K562 (cell line): ENCODE data around the gene DNAJC13. TPM values are rescaled to one million over a fixed set of nuclear protein-coding genes. Genes with fewer than 3 reads are reported as not detected.

ENCODE experiments used
- ATAC-seq: fragments of 200-7000 bp; cut with Tn5 transposase; 3 replicates; pipeline ENCODE4 v1.9.1; 2020; ENCODE audit warnings: moderate library complexity
- BruUV-seq: library from RNA; stranded (reverse); fragments of 400-500 nt; replicated peaks from 2 replicates; lab custom pipeline; 2021; lab: Mats Ljungman, UMichigan
- CTCF ChIA-PET: fragments of 300-600 bp; formaldehyde crosslinking; extraction: SDS; loops from one replicate; lab custom pipeline; 2021; ENCODE audit warnings: low intra/inter-chr PET ratio; lab: Yijun Ruan, JAX
- POLR2A ChIA-PET: fragments of 300-600, 350-650 bp; sonication (Branson Sonifier 250); formaldehyde crosslinking; extraction: SDS; loops from one replicate; lab custom pipeline; 2021; ENCODE audit warnings: antibody characterized with exemption, inconsistent platforms; lab: Yijun Ruan, JAX
- DNase-seq, 4 experiments: peaks; one replicate each; pipeline versions ENCODE4 v3.0.0 to v3.0.0-alpha.2; 2011 to 2018; ENCODE audit warnings: low spot score in 3 of 4, mixed read lengths in 3 of 4; ENCODE audit errors: extremely low read depth in 1 of 4
- FAIRE-seq: peaks from 2 replicates; lab custom pipeline; 2011; peaks lifted over from hg19 to GRCh38; lab: Jason Lieb, UNC
- H2AFZ ChIP-seq: 2 replicates; pipeline ENCODE4 v1.6.0; 2011; ENCODE audit warnings: low read depth, low read length, control low read depth, inconsistent platforms
- H3K27ac ChIP-seq: fragments of 200-600 bp; 3 replicates; pipeline ENCODE4 v1.8.0; 2011; ENCODE audit warnings: low read depth, mild to moderate bottlenecking, control low read depth, inconsistent platforms, low read length, moderate library complexity, mixed read lengths; ENCODE audit errors: extremely low read depth
- H3K27me3 ChIP-seq, 2 experiments: fragments of 300-600 bp in 1 of 2; 2 replicates in 1 of 2; 3 replicates in 1 of 2; pipeline versions ENCODE4 v1.6.0 to v1.8.0; 2011; ENCODE audit warnings: inconsistent platforms in 2 of 2, low read length in 2 of 2, mild to moderate bottlenecking in 1 of 2, mixed read lengths in 1 of 2, moderate library complexity in 1 of 2; ENCODE audit not compliant: control insufficient read depth in 2 of 2, insufficient read depth in 2 of 2
- H3K36me3 ChIP-seq: fragments of 300-600 bp; 3 replicates; pipeline ENCODE4 v1.8.0; 2011; ENCODE audit warnings: mild to moderate bottlenecking, low read length, inconsistent platforms; ENCODE audit not compliant: control insufficient read depth, insufficient read depth
- H3K4me1 ChIP-seq, 2 experiments: fragments of 200-600 bp in 1 of 2; replicated peaks in 1 of 2; 2 replicates in 1 of 2; 3 replicates in 1 of 2; pipeline versions ENCODE4 v1.5.1 to v1.8.0; 2011; ENCODE audit warnings: inconsistent platforms in 2 of 2, low read length in 2 of 2, mild to moderate bottlenecking in 1 of 2, mixed read lengths in 1 of 2, moderate library complexity in 1 of 2; ENCODE audit not compliant: control insufficient read depth in 2 of 2, insufficient read depth in 2 of 2
- H3K4me2 ChIP-seq: 2 replicates; pipeline ENCODE4 v1.6.1; 2011; ENCODE audit warnings: low read length, control low read depth, inconsistent platforms, mixed read lengths; ENCODE audit not compliant: insufficient read depth
- H3K4me3 ChIP-seq: fragments of 200-600 bp; sonication (generic), shearing (Covaris generic); 2 replicates; pipeline ENCODE4 v1.5.1; 2016; ENCODE audit warnings: control low read depth, inconsistent platforms
- H3K79me2 ChIP-seq: fragments of 200-600 bp; 3 replicates; pipeline ENCODE4 v1.8.0; 2011; ENCODE audit warnings: low read length, inconsistent platforms; ENCODE audit not compliant: control insufficient read depth, insufficient read depth
- H3K9ac ChIP-seq, 2 experiments: 2 replicates each; pipeline versions ENCODE4 v1.6.0 to v1.6.1; 2011; ENCODE audit warnings: low read depth in 2 of 2, low read length in 2 of 2, control low read depth in 1 of 2, inconsistent platforms in 1 of 2, mild to moderate bottlenecking in 1 of 2, mixed read lengths in 1 of 2; ENCODE audit not compliant: insufficient read depth in 1 of 2
- H3K9me1 ChIP-seq: one replicate; pipeline ENCODE4 v1.6.0; 2011; ENCODE audit warnings: inconsistent platforms, mild to moderate bottlenecking, low read length, moderate library complexity; ENCODE audit not compliant: control insufficient read depth, insufficient read depth
- H3K9me3 ChIP-seq: replicated peaks from 2 replicates; pipeline ENCODE4 v1.5.1; 2011; ENCODE audit warnings: low read depth, low read length, inconsistent platforms; ENCODE audit not compliant: control insufficient read depth, insufficient read depth
- H4K20me1 ChIP-seq: replicated peaks from 2 replicates; pipeline ENCODE4 v1.6.1; 2011; ENCODE audit warnings: low read length, inconsistent platforms, mixed read lengths; ENCODE audit not compliant: control insufficient read depth, insufficient read depth
- BMI1 ChIP-seq: fragments of 150-350 bp; IDR thresholded peaks from 2 replicates; pipeline ENCODE4 v1.6.1; 2014; ENCODE audit warnings: low read length
- CREBBP ChIP-seq: IDR thresholded peaks from one replicate; pipeline ENCODE4 v1.6.1; 2012; ENCODE audit warnings: low read depth, mild to moderate bottlenecking, control low read depth, inconsistent platforms, low read length
- DACH1 ChIP-seq: fragments of 450-650 bp; IDR thresholded peaks from 2 replicates; pipeline ENCODE4 v1.6.1; 2018; ENCODE audit not compliant: partially characterized antibody
- HMGN3 ChIP-seq: IDR thresholded peaks from 2 replicates; pipeline ENCODE4 v1.6.1; 2011; ENCODE audit warnings: borderline replicate concordance, low read depth, mild to moderate bottlenecking, mixed read lengths, low read length; ENCODE audit not compliant: insufficient read length; ENCODE audit errors: extremely low read depth
- HMGXB4 ChIP-seq: sonication (generic); formaldehyde crosslinking; IDR thresholded peaks from 2 replicates; pipeline ENCODE4 v1.8.1; 2023; ENCODE audit warnings: mild to moderate bottlenecking, missing genetic modification reagents
- HNRNPL ChIP-seq: fragments of 200-400 bp; formaldehyde crosslinking; IDR thresholded peaks from 2 replicates; pipeline ENCODE4 v1.6.1; 2017; ENCODE audit warnings: low read depth, mild to moderate bottlenecking, low read length
- HSF4 ChIP-seq: fragments of 250-450 bp; sonication (Bioruptor Pico); IDR thresholded peaks from 2 replicates; pipeline ENCODE4 v2.1.2; 2022; ENCODE audit warnings: mild to moderate bottlenecking, moderate library complexity, borderline replicate concordance
- KHSRP ChIP-seq: fragments of 450-650 bp; IDR thresholded peaks from 2 replicates; pipeline ENCODE4 v1.6.1; 2017
- MEF2D ChIP-seq: conservative IDR thresholded peaks from 2 replicates; pipeline ENCODE4 v1.6.1; 2016; ENCODE audit warnings: low read depth, missing genetic modification characterization, missing compliant biosample characterization
- NFE2L1 ChIP-seq: fragments of 450-650 bp; IDR thresholded peaks from 2 replicates; pipeline ENCODE4 v1.6.1; 2016; ENCODE audit warnings: missing genetic modification characterization, low read depth, mild to moderate bottlenecking, missing compliant biosample characterization, moderate library complexity, borderline replicate concordance
- NFYB ChIP-seq: IDR thresholded peaks from 2 replicates; pipeline ENCODE4 v1.6.1; 2011; ENCODE audit warnings: mild to moderate bottlenecking, moderate library complexity; ENCODE audit not compliant: insufficient read length; ENCODE audit errors: extremely low read depth
- PML ChIP-seq: IDR thresholded peaks from 2 replicates; pipeline ENCODE4 v1.6.1; 2012; ENCODE audit warnings: low read length, inconsistent platforms
- TBL1XR1 ChIP-seq, 2 experiments: IDR thresholded peaks; 2 replicates each; pipeline ENCODE4 v1.6.1; 2012; ENCODE audit warnings: improper control_type of control experiment in 2 of 2, low read length in 2 of 2, mild to moderate bottlenecking in 1 of 2
- TRIM28 ChIP-seq: fragments of 450-650 bp; IDR thresholded peaks from 2 replicates; pipeline ENCODE4 v1.6.1; 2017
- WGBS: fragments of 100-300 bp; shearing (Covaris generic); methylation state at CpG from one replicate; pipeline ENCODE4 v1.1.6; 2016; ENCODE audit warnings: low coverage, mixed read lengths; ENCODE audit not compliant: insufficient coverage; ENCODE audit errors: missing lambda C conversion rate; 5-methylcytosine and 5-hydroxymethylcytosine counted together
- in situ Hi-C: fragments of 300-500 bp; cut with MboI; formaldehyde crosslinking; loops from 4 replicates; pipeline ENCODE4 v1.15.0; 2018; ENCODE audit warnings: inconsistent platforms, mixed read lengths
- intact Hi-C: fragments of 100-400 bp; cut with micrococcal nuclease; formaldehyde crosslinking; loops from 2 replicates; pipeline ENCODE4 v1.14.2; 2022
- polyA plus RNA-seq, 8 experiments: library from polyadenylated mRNA; depleted of rRNA in 4 of 8; stranded (reverse) in 5 of 8; unstranded in 3 of 8; fragments of >200 nt; fragmentation: Nextera tagmentation in 2 of 8; fragmentation: Illumina TruSeq in 1 of 8; extraction: Ambion mirVana in 2 of 8; extraction: Trizol in 1 of 8; gene quantifications; 2 replicates each; pipeline versions ENCODE4 v1.2.1 to v1.2.3, GENCODE V29; 2011 to 2014; ENCODE audit warnings: inconsistent platforms in 1 of 8, missing spikeins in 1 of 8
- total RNA-seq, 7 experiments: library from RNA; depleted of rRNA in 6 of 7; stranded (reverse); fragments of >200 nt in 6 of 7; fragmentation: Illumina TruSeq in 2 of 7; extraction: Trizol in 2 of 7; gene quantifications; 2 replicates each; pipeline versions ENCODE4 v1.2.1 to v1.2.3, GENCODE V29; 2011 to 2021; ENCODE audit warnings: low replicate concordance in 1 of 7

DNAJC13 gene
- total and polyA plus RNA-seq, 9 of the 15 experiments (the other 6 are each of a cell fraction or from before 2014, with no cell fraction given), result 2.9 to 17.1 (median 10.2) TPM

- ATAC-seq (no peak), FAIRE-seq (no peak), DNase-seq (no peak)
- ChIA-PET CTCF (no interaction called here), POLR2A (interaction anchor here (1.1 kb wide), 1 partner anchor 166 kb away, joined by 4 read pairs; no protein-coding TSS in a partner anchor)
- BruUV-seq, result no TSS peak
- Histone ChIP-seq H3K79me2 (no peaks in the 10 kb centered on the region), H3K9ac (no peak overlapping the region), H3K27me3 (peaks cover 0 to 2% of the 10 kb centered on the region in 2 experiments; a peak in 1 of 5 replicates), H3K27ac (no peak overlapping the region), H3K9me3 (no peaks in the 10 kb centered on the region), H3K4me1 (peaks cover 0 to 2% of the 10 kb centered on the region in 2 experiments; a peak in 1 of 5 replicates), H2AFZ (no peak overlapping the region), H3K4me2 (no peak overlapping the region), H4K20me1 (no peaks in the 10 kb centered on the region), H3K36me3 (no peaks in the 10 kb centered on the region), H3K9me1 (no peaks in the 10 kb centered on the region), H3K4me3 (no peak overlapping the region)
- in situ Hi-C loops, result loop anchor here (25.0 kb wide), 1 partner anchor 609 kb away; no protein-coding TSS in a partner anchor
- TF ChIP-seq DACH1, result no peak
- TF ChIP-seq MEF2D, result no peak
- no peak for TF ChIP-seq CREBBP
- no peak for TF ChIP-seq KHSRP
- no peak for TF ChIP-seq NFE2L1 (tag)
- no peak for TF ChIP-seq HNRNPL
- no peak for TF ChIP-seq TBL1XR1 (IDR thresholded peaks at IDR 0.05; ENCODE audit: low read length in 2 of 2)
- TF ChIP-seq HMGN3, result no peak
- TF ChIP-seq BMI1, result no peak
- TF ChIP-seq HSF4, result no peak
- TF ChIP-seq HMGXB4 (CRISPR knock-in tag), result no peak
- no peak for TF ChIP-seq PML
- TF ChIP-seq NFYB, result no peak
- TF ChIP-seq TRIM28, result no peak
- intact Hi-C loops, result loop anchor here (10.0 kb wide), 1 partner anchor 601 kb away; no protein-coding TSS in a partner anchor
- WGBS, result 29% methylated on average over 18 of the region's 24 CpGs
Observed at GRCh38 chr3:132396255-132396654, 21.0 kb upstream of the DNAJC13 start.
